Stimulated activated CD4-positive, alpha-beta T cell treated with anti-CD3 and anti-CD28 coated beads, Interleukin-2, amount 100 ng/mL, for 4 hours (primary cell): ENCODE data around the gene POLR1F.

Experiments
- DNase-seq: peaks from one replicate; pipeline ENCODE4 v3.0.0-alpha.2; 2020; ENCODE audit warnings: low read depth

POLR1F gene

DNA sequence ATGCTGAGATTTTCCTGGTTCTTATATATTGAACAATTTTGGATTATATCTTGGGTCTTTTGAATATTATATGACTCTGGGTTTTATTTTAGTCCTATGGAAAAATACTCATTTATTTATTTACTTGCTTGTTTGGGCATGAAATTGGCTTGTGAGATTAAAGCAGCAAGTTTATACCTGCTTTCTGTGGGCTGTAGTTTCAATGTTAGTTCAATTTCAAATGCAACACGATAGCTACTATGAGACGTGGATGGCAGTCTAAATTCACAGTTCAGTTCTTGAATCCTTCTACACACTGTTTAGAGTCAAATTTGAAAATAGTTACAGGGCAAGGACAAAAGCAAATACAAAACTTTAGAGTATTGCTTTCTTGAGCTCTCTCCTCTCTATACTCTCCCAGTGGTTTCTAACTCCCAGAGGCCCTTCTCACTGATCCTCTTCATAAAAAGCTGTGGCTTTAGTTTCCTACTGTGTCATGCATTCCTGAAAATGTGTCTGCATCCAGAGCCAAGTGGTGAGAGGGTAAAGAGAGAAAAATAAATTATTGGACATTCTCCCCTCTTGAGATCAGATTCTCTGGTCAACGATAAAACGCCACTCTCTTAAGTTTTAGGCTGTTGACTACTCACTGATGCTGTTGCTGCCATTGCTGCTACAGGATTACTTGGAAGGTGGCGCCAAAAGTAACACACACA, 34.4 kb downstream of the POLR1F start:
- no peak for DNase-seq

DNA sequence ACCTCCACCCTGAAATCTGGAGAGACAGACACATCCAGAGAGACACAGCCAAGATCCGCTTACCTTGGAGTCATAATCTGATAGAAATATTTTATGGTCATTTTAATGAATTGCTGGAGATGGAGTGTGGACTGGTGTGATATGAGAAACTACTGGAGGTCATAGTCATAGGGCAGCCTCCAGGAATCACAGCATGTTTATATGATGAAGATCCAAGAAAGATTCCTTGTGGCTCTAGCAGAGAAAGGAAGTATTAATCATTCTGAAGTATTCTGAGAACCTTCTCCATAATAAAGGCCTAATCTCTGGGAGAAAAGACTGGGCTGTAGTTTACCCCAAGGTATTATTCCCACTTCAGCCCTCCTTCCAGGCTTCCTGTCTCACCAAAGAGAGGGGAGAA, 38.0 kb downstream of the POLR1F start:
- no peak for DNase-seq

DNA sequence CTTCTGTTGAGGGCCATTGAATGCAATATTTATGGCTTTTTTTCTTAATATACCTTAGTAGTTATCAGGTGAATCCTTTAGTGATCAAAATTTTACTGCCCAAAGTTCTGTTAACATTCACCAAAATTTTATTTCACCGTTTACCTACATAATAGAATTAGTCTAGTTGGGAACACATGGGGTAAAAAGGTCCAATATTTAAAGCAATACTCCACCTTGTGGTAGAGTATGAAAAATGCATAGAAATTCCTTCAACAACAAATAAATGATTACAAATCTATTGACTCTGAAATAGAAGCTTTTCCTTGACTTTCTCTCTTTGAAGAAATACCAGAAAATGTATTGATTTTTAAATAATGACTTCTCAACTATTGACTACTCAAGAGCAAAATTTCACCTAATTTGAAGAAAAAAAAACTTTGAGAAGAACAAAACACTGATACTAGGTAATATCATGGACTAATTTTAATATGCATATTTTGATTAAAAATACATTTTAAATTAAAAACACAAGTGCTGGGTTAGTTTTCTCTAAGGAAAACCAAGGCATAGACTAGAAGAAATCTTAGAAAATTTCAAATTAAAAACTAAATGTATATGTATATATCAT, 43.3 kb downstream of the POLR1F start:
- DNase-seq, result no peak

DNA sequence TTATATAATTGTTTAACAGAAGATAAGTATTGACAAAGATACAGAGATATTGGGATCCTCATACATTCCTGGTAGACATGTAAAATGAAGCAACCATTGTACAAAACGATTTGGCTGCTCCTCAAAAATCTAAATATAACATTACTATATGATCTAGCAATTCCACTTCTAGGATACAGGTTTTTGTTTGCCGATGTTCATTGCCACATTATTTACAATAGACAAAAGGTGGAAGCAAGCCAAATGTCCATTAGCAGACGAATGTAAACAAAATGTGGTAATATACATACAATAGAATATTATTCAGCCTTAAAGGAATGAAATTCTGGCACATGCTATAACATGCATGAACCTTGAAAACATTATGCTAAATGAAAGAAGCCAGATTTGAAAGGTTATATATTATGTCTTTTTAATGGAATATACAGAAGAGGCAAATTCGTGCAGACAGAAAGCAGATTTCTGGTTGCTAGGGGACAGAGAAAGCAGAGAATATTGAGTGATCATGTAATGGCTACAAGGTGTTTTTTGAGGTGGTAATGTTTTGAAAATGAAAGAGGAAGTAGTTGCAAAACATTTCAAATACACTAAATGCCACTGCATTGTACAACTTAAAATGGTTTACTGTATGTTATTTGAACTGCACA, 44.9 kb downstream of the POLR1F start:
- DNase-seq, result no peak

DNA sequence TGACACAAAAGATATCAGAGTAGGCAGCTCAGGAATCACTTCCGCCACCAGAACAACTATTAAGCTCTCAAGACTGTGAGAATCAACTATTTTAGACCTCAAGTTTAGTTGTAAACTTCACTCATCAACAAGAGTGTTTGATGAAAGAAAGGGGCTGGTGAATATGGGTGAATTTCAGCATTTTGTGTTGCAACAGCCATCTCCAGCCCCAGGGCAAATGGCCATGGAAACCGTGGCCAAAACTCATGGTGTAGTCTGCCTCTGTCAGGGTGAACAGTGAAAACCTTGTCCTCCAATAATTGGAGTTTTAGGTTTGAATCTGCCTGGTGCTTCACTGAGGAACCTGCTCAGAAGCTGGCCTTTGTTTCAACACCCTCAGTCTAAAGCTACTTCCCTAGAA, 60.0 kb downstream of the POLR1F start:
- DNase-seq, result no peak
